Calu3 (cell line): Measurements from ENCODE around the gene SLC30A5. TPM values are rescaled to one million over a fixed set of nuclear protein-coding genes. Genes with fewer than 3 reads are reported as not detected.

ENCODE experiments used
- BruUV-seq: library from RNA; stranded (reverse); fragments of 400-500 nt; replicated peaks from 2 replicates; lab custom pipeline; 2021; lab: Mats Ljungman, UMichigan
- CTCF ChIA-PET: fragments of 300-600 bp; sonication (Branson Sonifier 250); formaldehyde crosslinking; loops from one replicate; lab custom pipeline; 2022; ENCODE audit warnings: antibody characterized with exemption; lab: Charles Lee
- DNase-seq: peaks from one replicate; pipeline ENCODE4 v3.0.0; 2022
- H3K27ac Mint-ChIP-seq: one replicate; pipeline ENCODE4 v1.8.0; 2022; ENCODE audit warnings: mixed read lengths; ENCODE audit not compliant: unreplicated experiment
- H3K27me3 Mint-ChIP-seq: one replicate; pipeline ENCODE4 v1.8.0; 2022; ENCODE audit warnings: mixed read lengths; ENCODE audit not compliant: unreplicated experiment
- H3K36me3 Mint-ChIP-seq: one replicate; pipeline ENCODE4 v1.8.0; 2022; ENCODE audit warnings: mild to moderate bottlenecking, moderate library complexity, mixed read lengths; ENCODE audit not compliant: insufficient read depth, unreplicated experiment
- H3K4me1 Mint-ChIP-seq: one replicate; pipeline ENCODE4 v1.8.0; 2022; ENCODE audit warnings: mild to moderate bottlenecking, low read depth, mixed read lengths; ENCODE audit not compliant: unreplicated experiment
- H3K4me3 Mint-ChIP-seq: one replicate; pipeline ENCODE4 v1.8.0; 2022; ENCODE audit warnings: mild to moderate bottlenecking, low read depth, moderate library complexity, mixed read lengths; ENCODE audit not compliant: unreplicated experiment
- H3K9me3 Mint-ChIP-seq: one replicate; pipeline ENCODE4 v1.8.0; 2022; ENCODE audit warnings: low read depth, mixed read lengths; ENCODE audit not compliant: unreplicated experiment
- intact Hi-C: fragments of 100-400 bp; cut with micrococcal nuclease; formaldehyde crosslinking; loops from one replicate; pipeline ENCODE4 v1.10.0; 2022; ENCODE audit not compliant: unreplicated experiment
- total RNA-seq: library from RNA; stranded (reverse); gene quantifications from 2 replicates; pipeline ENCODE4 v1.2.3, GENCODE V29; 2022
- TF ChIP-seq, protein P1 (sequence below): fragments of 200-600 bp; IDR thresholded peaks from one replicate; pipeline ENCODE4 v1.8.0; 2022; ENCODE audit warnings: antibody characterized with exemption; ENCODE audit not compliant: unreplicated experiment

SLC30A5 gene
- total RNA-seq, 1 experiment from 2014 or later, result 51.0 TPM

DNA sequence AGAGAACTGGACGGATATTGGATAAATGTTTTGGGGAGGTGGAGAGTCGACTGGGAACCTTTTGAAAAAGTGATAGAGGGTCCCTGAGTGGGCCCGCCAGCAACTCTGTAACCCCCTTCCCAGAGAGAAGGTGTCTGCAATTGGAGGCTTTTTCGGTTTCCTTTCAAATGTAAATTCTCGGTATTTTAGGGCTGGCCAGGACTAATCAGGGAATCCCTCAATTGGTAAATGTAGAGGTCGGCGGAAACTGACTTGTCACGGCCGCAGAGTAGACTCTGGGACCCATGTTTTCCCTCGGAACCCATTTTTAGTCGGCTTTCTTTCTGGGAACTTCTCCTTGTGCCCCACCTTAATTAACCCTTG is 73.7 kb downstream of the SLC30A5 start:
- no peaks in the 10 kb centered on the region for H3K9me3 Mint-ChIP-seq
- H3K36me3 Mint-ChIP-seq, result peaks cover 45% of the 10 kb centered on the region
- CTCF ChIA-PET, result interaction anchor here (0.5 kb wide), 1 partner anchor 9 kb away, joined by 3 read pairs; no protein-coding TSS in a partner anchor
- peaks cover 13% of the 10 kb centered on the region for H3K4me1 Mint-ChIP-seq
- H3K4me3 Mint-ChIP-seq, result peak overlapping the region; percentile 98
- peak overlapping the region; percentile 93 for H3K27ac Mint-ChIP-seq
- intact Hi-C loops, result loop anchor here (10.0 kb wide), 1 partner anchor 73 kb away; the partner anchor contains the start of gene SLC30A5
- BruUV-seq, result no TSS peak
- no peaks in the 10 kb centered on the region for H3K27me3 Mint-ChIP-seq
- DNase-seq, result no peak
- TF ChIP-seq, protein P1, sequence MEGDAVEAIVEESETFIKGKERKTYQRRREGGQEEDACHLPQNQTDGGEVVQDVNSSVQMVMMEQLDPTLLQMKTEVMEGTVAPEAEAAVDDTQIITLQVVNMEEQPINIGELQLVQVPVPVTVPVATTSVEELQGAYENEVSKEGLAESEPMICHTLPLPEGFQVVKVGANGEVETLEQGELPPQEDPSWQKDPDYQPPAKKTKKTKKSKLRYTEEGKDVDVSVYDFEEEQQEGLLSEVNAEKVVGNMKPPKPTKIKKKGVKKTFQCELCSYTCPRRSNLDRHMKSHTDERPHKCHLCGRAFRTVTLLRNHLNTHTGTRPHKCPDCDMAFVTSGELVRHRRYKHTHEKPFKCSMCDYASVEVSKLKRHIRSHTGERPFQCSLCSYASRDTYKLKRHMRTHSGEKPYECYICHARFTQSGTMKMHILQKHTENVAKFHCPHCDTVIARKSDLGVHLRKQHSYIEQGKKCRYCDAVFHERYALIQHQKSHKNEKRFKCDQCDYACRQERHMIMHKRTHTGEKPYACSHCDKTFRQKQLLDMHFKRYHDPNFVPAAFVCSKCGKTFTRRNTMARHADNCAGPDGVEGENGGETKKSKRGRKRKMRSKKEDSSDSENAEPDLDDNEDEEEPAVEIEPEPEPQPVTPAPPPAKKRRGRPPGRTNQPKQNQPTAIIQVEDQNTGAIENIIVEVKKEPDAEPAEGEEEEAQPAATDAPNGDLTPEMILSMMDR, result no peak

DNA sequence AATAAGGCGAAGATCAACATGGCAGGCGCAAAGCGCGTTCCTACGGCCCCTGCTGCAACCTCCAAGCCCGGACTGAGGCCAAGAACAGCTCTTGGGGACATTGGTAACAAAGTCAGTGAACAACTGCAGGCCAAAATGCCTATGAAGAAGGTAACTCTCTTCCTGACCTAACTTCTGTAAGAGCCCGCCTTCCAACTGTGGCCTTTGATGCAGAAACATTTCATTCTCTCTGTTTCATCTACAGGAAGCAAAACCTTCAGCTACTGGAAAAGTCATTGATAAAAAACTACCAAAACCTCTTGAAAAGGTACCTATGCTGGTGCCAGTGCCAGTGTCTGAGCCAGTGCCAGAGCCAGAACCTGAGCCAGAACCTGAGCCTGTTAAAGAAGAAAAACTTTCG is 74.1 kb downstream of the SLC30A5 start:
- Mint-ChIP-seq H3K36me3 (peaks cover 50% of the 10 kb centered on the region), H3K27ac (peak overlapping the region; percentile 93), H3K27me3 (no peaks in the 10 kb centered on the region), H3K9me3 (no peaks in the 10 kb centered on the region), H3K4me3 (peak overlapping the region; percentile 98), H3K4me1 (peaks cover 13% of the 10 kb centered on the region)
- DNase-seq, result no peak
- TF ChIP-seq, protein P1, result no peak
- BruUV-seq, result TSS peak; percentile 43
- intact Hi-C loops, result loop anchor here (10.0 kb wide), 1 partner anchor 73 kb away; the partner anchor contains the start of gene SLC30A5
- CTCF ChIA-PET, result no interaction called here

GRCh38 chr5:69170495-69170894 is 76.7 kb downstream of the SLC30A5 start:
- Mint-ChIP-seq H3K4me3 (no peak overlapping the region), H3K4me1 (peaks cover 13% of the 10 kb centered on the region)
- CTCF ChIA-PET, result no interaction called here

DNA sequence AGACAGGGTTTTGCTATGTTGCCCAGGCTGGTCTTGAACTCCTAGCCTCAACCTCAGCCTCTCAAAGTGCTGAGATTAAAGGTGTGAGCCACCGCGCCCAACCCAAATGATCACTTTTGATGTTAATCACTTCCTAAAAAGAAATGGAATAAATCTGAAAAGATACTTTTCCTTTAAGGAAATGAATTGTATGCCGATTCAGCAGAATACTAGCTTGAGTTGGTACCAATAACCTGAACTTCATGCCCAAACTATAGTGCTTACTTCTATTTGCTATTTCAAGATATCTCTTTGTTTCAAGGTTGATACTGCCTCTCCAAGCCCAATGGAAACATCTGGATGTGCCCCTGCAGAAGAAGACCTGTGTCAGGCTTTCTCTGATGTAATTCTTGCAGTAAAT is 77.2 kb downstream of the SLC30A5 start:
- H3K4me1 Mint-ChIP-seq, result peaks cover 9% of the 10 kb centered on the region
- no peak for DNase-seq
- H3K9me3 Mint-ChIP-seq, result no peaks in the 10 kb centered on the region
- peaks cover 60% of the 10 kb centered on the region for H3K36me3 Mint-ChIP-seq
- no TSS peak for BruUV-seq
- TF ChIP-seq, protein P1, result no peak
- no peaks in the 10 kb centered on the region for H3K27me3 Mint-ChIP-seq
- no peak overlapping the region for H3K4me3 Mint-ChIP-seq
- CTCF ChIA-PET, result no interaction called here
- H3K27ac Mint-ChIP-seq, result no peak overlapping the region
- intact Hi-C loops, result no loop called here

More at GRCh38 chr5:69170495-69170894, 76.7 kb downstream of the SLC30A5 start:
- TF ChIP-seq, protein P1, result no peak
- BruUV-seq, result no TSS peak
- intact Hi-C loops, result no loop called here
- H3K27me3 Mint-ChIP-seq, result no peaks in the 10 kb centered on the region
- DNase-seq, result no peak
- no peak overlapping the region for H3K27ac Mint-ChIP-seq
- H3K36me3 Mint-ChIP-seq, result peaks cover 59% of the 10 kb centered on the region
- no peaks in the 10 kb centered on the region for H3K9me3 Mint-ChIP-seq

Other genes starting within 250 kb of the SLC30A5 start
- 162 and 192 TPM in 2 replicates for gene CCNB1, start 73.1 kb downstream of the SLC30A5 start, total RNA-seq
- 17.0 and 17.7 TPM in 2 replicates for gene CENPH, start 95.6 kb downstream of the SLC30A5 start, total RNA-seq
- gene CDK7, start 140.9 kb downstream of the SLC30A5 start, total RNA-seq, result 31.8 and 38.5 TPM in 2 replicates
- 12.4 and 13.4 TPM in 2 replicates for gene CCDC125, start 238.8 kb downstream of the SLC30A5 start, total RNA-seq